ENCODE results near the gene STK32A.

DNA sequence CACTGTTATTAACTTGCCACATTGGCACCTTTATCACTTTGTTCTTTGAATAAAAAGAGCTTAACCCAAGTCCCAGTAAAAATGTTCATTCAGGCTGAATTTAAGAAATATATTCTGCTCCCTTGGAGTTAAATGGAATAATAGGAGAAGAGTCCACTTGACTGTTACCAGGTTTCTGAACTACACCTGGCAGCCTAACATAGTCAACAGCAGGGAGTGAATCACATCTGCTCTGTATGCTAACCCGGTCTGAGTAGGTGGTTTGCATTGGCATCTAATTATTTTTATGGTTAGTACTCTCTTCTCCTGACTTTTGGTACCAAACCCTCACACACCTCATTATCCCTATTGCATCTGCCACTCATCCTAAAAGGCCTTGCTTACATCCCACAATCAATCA lies 86.7 kb downstream of the STK32A start:
- TF ChIP-seq, protein P1, sequence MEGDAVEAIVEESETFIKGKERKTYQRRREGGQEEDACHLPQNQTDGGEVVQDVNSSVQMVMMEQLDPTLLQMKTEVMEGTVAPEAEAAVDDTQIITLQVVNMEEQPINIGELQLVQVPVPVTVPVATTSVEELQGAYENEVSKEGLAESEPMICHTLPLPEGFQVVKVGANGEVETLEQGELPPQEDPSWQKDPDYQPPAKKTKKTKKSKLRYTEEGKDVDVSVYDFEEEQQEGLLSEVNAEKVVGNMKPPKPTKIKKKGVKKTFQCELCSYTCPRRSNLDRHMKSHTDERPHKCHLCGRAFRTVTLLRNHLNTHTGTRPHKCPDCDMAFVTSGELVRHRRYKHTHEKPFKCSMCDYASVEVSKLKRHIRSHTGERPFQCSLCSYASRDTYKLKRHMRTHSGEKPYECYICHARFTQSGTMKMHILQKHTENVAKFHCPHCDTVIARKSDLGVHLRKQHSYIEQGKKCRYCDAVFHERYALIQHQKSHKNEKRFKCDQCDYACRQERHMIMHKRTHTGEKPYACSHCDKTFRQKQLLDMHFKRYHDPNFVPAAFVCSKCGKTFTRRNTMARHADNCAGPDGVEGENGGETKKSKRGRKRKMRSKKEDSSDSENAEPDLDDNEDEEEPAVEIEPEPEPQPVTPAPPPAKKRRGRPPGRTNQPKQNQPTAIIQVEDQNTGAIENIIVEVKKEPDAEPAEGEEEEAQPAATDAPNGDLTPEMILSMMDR (IDR thresholded peaks at IDR 0.05): no peak
- no peak for TF ChIP-seq POLR2A (IDR thresholded peaks at IDR 0.05)
